PC-3 (cell line): ENCODE results near the gene C2.

Experiments
- EZH2 ChIP-seq: fragments of 300-600 bp; sonication (generic); IDR thresholded peaks from one replicate; pipeline ENCODE4 v1.6.1; 2017; ENCODE audit warnings: antibody characterized with exemption, mild to moderate bottlenecking, low read length; ENCODE audit not compliant: unreplicated experiment
- TF ChIP-seq, protein P1 (sequence below): fragments of 300-600 bp; sonication (generic); conservative IDR thresholded peaks from 2 replicates; pipeline ENCODE4 v1.5.1; 2017; ENCODE audit warnings: antibody characterized with exemption, low read depth, mild to moderate bottlenecking, low read length

DNA sequence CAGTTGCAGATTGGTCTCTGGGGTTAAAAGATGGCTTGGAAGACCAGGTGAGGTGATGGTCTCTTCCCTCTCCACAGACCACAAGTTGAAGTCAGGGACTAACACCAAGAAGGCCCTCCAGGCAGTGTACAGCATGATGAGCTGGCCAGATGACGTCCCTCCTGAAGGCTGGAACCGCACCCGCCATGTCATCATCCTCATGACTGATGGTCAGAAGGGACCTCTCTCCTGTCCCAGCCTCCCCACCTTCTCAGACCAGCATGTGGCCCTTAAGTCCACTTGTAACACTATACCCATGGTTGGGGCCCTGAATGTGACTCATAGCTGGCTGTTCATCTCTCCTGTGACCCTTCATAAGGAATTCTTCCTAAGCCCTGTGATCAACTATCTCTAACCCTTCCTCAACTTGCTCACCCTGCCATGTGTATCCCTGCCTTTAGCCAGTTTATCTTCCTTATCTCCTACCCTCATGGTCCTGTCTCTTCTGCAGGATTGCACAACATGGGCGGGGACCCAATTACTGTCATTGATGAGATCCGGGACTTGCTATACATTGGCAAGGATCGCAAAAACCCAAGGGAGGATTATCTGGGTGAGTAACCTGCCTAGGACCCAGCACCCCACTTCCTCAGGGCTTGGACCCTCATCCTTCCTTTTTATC lies 21.4 kb downstream of the C2 start:
- TF ChIP-seq, protein P1, sequence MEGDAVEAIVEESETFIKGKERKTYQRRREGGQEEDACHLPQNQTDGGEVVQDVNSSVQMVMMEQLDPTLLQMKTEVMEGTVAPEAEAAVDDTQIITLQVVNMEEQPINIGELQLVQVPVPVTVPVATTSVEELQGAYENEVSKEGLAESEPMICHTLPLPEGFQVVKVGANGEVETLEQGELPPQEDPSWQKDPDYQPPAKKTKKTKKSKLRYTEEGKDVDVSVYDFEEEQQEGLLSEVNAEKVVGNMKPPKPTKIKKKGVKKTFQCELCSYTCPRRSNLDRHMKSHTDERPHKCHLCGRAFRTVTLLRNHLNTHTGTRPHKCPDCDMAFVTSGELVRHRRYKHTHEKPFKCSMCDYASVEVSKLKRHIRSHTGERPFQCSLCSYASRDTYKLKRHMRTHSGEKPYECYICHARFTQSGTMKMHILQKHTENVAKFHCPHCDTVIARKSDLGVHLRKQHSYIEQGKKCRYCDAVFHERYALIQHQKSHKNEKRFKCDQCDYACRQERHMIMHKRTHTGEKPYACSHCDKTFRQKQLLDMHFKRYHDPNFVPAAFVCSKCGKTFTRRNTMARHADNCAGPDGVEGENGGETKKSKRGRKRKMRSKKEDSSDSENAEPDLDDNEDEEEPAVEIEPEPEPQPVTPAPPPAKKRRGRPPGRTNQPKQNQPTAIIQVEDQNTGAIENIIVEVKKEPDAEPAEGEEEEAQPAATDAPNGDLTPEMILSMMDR = no peak
- no peak for TF ChIP-seq EZH2
